ENCODE results near the gene ZAR1L.

Gene ZAR1L

DNA sequence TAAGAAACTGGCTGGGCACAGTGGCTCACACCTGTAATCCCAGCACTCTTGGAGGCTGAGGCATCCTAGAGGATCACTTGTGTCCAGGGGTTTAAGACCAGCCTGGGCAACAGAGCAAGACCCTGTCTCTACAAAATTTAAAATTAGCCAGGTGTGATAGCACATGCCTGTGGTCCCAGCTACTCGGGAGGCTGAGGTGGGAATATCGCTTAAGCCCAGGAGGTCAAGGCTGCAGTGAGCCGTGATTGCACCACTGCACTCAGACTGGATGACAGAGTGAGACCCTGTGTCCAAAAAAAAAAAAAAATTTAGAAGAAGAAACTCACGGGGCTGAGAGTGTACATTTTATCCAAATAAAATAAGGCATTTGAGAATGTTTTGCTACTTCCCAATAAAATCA lies 58.9 kb downstream of the ZAR1L start:
- DNase-seq (ENCODE audit: low read depth in 2 of 2, low spot score in 1 of 2): no peak

DNA sequence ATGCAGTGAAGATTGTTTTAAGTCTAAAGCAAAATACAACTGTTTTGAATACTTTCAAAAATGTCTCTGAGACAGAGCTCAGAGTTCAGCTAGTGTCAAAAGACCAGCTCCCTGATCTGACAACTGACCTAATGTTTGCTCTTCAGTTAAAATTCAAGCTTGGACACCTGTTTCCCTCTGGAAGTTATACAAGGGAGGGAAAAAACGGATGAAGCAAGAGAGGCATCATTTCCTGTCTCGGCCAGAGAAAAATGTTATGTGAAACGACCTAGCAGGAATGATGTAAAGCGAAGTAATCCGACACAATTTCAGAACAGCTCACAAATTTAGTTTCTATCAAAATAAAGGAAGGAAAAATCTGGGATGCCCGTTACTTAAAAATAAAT lies 59.4 kb downstream of the ZAR1L start:
- no peak for DNase-seq (ENCODE audit: low read depth in 2 of 2, low spot score in 1 of 2)

DNA sequence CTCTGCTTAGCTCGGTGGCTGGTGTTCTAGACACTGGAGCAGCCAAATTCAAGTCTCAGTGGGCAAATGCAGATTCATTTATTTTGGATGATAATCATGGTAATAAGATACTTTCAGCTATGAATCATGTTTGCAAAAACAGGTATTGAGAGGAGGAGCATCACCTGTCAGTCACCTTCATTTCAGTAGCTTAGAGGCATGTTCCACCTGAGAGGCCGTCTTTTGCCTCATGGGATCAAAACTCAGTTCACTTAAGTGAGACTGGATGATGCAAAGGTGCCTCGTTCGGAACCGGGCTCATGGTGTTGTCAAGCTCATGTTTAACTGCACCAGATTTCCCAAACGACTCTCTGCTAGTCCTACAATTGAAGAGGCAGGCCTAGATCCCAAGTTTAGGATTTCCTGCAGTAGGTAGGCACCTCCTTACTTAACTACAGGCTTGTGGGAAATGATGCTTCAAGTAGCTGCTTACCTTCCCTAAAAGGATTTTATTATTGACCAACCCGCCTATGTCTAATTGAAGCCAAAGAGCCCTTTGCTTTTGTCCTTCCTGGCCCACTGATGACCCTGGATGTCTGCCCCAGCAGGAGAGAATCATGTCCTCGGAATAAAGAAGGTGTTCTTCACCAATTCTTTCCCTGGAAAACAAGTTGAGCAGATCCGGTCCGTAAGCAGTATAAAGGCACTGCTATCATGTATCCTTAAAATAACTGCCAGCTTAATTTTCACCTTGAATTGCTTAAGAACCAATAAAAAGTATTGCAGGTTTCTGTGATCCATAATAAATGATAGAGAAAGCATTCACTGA lies 60.0 kb downstream of the ZAR1L start:
- no peak for DNase-seq (ENCODE audit: low read depth in 2 of 2, low spot score in 1 of 2)

DNA sequence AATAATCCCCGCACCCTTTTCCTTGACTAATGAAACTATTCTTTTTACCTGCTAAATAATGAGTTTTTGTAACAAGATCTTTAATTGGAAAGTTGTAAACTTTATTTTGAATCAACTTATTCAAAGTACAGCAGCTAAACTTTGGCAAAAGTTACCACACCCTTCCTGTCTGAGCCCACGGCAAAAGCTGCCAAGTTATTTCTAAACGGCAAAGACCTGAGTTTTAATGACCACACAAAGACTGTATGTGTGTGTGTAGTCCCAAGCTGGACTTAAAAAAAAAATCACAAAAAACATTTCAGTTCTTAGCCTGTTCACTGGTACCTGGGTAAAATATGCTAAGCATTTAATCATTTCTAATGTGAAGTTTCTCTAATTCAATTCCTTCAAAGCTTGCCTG lies 60.7 kb downstream of the ZAR1L start:
- no peak for DNase-seq (ENCODE audit: low read depth in 2 of 2, low spot score in 1 of 2)

DNA sequence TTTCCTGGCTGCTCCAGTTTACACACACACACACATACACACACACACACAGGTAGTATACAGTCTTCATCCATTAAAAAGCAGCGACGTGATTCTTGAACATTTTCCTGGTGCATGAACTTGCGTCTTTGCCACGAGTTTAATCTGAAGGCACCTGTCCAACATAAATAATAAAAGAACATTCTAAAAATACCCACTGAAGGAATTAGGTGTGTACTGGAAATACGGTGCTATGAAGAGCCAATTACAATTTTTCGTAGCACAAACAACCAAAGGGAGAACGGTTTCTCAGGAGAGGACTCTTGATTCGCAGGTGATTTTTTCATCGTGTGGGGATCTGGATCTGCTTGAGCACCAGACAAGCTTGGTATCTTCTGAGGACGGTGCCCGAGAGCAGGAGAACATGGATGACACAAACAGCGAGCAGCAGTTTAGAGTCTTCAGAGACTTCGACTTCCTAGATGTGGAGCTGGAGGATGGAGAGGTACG lies 61.2 kb downstream of the ZAR1L start:
- DNase-seq (ENCODE audit: low read depth in 2 of 2, low spot score in 1 of 2): no peak
